HEK293 (cell line): Measurements from ENCODE around the gene NAT10.

Experiments
- OSR2 ChIP-seq: fragments of 450-650 bp; formaldehyde crosslinking; IDR thresholded peaks from 2 replicates; pipeline ENCODE4 v1.5.1; 2016; ENCODE audit warnings: missing biosample characterization, missing genetic modification characterization
- SP2 ChIP-seq: fragments of 450-650 bp; formaldehyde crosslinking; IDR thresholded peaks from 2 replicates; pipeline ENCODE4 v1.5.1; 2016; ENCODE audit warnings: missing biosample characterization, missing genetic modification characterization
- SP7 ChIP-seq: fragments of 450-650 bp; formaldehyde crosslinking; IDR thresholded peaks from 2 replicates; pipeline ENCODE4 v1.5.1; 2016; ENCODE audit warnings: missing biosample characterization, missing genetic modification characterization
- ZNF211 ChIP-seq: fragments of 450-650 bp; formaldehyde crosslinking; IDR thresholded peaks from 2 replicates; pipeline ENCODE4 v1.5.1; 2016; ENCODE audit warnings: low read depth, missing biosample characterization, missing genetic modification characterization
- ZNF391 ChIP-seq: fragments of 450-650 bp; formaldehyde crosslinking; IDR thresholded peaks from 2 replicates; pipeline ENCODE4 v1.5.1; 2016; ENCODE audit warnings: low read depth, missing biosample characterization, missing genetic modification characterization, borderline replicate concordance
- ZNF623 ChIP-seq: fragments of 450-650 bp; formaldehyde crosslinking; IDR thresholded peaks from 2 replicates; pipeline ENCODE4 v1.5.1; 2016; ENCODE audit warnings: missing biosample characterization, missing genetic modification characterization
- ZNF768 ChIP-seq: fragments of 450-650 bp; formaldehyde crosslinking; IDR thresholded peaks from 2 replicates; pipeline ENCODE4 v1.5.1; 2018; ENCODE audit warnings: missing biosample characterization, mild to moderate bottlenecking, missing genetic modification characterization
- TF ChIP-seq, protein P1 (sequence below): fragments of 450-650 bp; formaldehyde crosslinking; IDR thresholded peaks from 2 replicates; pipeline ENCODE4 v1.5.1; 2016; ENCODE audit warnings: missing biosample characterization, missing genetic modification characterization
- TF ChIP-seq, protein P2 (sequence below): fragments of 450-650 bp; formaldehyde crosslinking; IDR thresholded peaks from 2 replicates; pipeline ENCODE4 v1.5.1; 2016; ENCODE audit warnings: missing biosample characterization, missing genetic modification characterization
- TF ChIP-seq, protein P3 (sequence below): fragments of 450-650 bp; formaldehyde crosslinking; IDR thresholded peaks from 2 replicates; pipeline ENCODE4 v1.5.1; 2017; ENCODE audit warnings: missing biosample characterization, missing genetic modification characterization

DNA sequence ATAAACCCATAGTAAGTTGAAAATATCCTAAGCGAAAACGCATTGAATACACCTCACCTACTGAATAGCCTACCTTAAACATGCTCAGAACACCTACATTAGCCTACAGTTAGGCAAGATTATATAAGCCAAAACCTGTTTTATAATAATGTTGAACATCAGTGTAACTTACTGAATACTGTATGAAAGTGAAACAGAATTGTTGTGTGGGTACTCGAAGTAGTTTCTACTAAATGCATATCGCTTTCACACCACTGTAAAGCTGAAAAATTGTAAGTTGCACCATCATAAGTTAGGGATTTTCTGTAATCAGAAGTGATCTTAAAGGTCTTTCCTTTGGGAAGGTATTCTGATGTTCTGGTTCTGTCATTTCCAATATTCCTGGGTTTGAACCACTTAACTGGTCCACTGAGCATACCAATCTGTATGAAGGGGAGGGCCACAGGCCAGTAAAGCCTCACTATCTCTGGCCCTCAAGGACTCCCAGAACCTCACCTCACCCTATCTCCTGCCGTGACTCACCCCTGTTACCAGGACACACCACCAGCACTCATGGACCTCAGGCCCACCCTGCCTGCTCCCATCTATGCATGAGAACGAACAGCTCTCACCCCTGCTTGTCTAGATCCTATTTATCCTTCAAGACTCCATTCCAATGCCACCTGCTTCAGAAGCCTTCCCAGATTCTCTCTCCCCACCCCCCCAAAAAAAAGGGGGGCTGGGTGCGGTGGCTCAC, 70.0 kb downstream of the NAT10 start:
- TF ChIP-seq, protein P1, sequence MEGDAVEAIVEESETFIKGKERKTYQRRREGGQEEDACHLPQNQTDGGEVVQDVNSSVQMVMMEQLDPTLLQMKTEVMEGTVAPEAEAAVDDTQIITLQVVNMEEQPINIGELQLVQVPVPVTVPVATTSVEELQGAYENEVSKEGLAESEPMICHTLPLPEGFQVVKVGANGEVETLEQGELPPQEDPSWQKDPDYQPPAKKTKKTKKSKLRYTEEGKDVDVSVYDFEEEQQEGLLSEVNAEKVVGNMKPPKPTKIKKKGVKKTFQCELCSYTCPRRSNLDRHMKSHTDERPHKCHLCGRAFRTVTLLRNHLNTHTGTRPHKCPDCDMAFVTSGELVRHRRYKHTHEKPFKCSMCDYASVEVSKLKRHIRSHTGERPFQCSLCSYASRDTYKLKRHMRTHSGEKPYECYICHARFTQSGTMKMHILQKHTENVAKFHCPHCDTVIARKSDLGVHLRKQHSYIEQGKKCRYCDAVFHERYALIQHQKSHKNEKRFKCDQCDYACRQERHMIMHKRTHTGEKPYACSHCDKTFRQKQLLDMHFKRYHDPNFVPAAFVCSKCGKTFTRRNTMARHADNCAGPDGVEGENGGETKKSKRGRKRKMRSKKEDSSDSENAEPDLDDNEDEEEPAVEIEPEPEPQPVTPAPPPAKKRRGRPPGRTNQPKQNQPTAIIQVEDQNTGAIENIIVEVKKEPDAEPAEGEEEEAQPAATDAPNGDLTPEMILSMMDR (tag by site-specific recombination): no peak
- no peak for TF ChIP-seq OSR2 (tag by site-specific recombination)
- TF ChIP-seq, protein P2, sequence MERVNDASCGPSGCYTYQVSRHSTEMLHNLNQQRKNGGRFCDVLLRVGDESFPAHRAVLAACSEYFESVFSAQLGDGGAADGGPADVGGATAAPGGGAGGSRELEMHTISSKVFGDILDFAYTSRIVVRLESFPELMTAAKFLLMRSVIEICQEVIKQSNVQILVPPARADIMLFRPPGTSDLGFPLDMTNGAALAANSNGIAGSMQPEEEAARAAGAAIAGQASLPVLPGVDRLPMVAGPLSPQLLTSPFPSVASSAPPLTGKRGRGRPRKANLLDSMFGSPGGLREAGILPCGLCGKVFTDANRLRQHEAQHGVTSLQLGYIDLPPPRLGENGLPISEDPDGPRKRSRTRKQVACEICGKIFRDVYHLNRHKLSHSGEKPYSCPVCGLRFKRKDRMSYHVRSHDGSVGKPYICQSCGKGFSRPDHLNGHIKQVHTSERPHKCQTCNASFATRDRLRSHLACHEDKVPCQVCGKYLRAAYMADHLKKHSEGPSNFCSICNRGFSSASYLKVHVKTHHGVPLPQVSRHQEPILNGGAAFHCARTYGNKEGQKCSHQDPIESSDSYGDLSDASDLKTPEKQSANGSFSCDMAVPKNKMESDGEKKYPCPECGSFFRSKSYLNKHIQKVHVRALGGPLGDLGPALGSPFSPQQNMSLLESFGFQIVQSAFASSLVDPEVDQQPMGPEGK (tag by site-specific recombination): no peak
- no peak for TF ChIP-seq ZNF768 (tag by site-specific recombination)
- no peak for TF ChIP-seq ZNF623 (tag by site-specific recombination)
- TF ChIP-seq ZNF211: no peak
- TF ChIP-seq, protein P3, sequence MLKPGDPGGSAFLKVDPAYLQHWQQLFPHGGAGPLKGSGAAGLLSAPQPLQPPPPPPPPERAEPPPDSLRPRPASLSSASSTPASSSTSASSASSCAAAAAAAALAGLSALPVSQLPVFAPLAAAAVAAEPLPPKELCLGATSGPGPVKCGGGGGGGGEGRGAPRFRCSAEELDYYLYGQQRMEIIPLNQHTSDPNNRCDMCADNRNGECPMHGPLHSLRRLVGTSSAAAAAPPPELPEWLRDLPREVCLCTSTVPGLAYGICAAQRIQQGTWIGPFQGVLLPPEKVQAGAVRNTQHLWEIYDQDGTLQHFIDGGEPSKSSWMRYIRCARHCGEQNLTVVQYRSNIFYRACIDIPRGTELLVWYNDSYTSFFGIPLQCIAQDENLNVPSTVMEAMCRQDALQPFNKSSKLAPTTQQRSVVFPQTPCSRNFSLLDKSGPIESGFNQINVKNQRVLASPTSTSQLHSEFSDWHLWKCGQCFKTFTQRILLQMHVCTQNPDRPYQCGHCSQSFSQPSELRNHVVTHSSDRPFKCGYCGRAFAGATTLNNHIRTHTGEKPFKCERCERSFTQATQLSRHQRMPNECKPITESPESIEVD (tag by site-specific recombination): no peak
- TF ChIP-seq SP2 (tag by site-specific recombination): no peak
- TF ChIP-seq ZNF391 (tag by site-specific recombination): no peak
- no peak for TF ChIP-seq SP7 (tag by site-specific recombination)
